Measurements from ENCODE around the gene ERBB4.

ERBB4 gene

GRCh38 chr2:211477537-211478275 lies 1060.9 kb downstream of the ERBB4 start:
- TF ChIP-seq CTCF (IDR thresholded peaks at IDR 0.05), result no peak
- Histone ChIP-seq H3K9me3 (no peaks in the 10 kb centered on the region), H3K27me3 (no peaks in the 10 kb centered on the region), H3K27ac (no peak overlapping the region), H3K4me3 (ENCODE audit: low read depth in 1 of 2, low read length in 1 of 2) (no peak overlapping the region), H3K4me1 (ENCODE audit: control insufficient read depth in 1 of 2, insufficient read depth in 1 of 2, low read depth in 1 of 2, low read length in 1 of 2) (no peaks in the 10 kb centered on the region), H3K36me3 (no peaks in the 10 kb centered on the region)

- Histone ChIP-seq H3K4me1 (ENCODE audit: control insufficient read depth in 1 of 2, insufficient read depth in 1 of 2, low read depth in 1 of 2, low read length in 1 of 2) (no peaks in the 10 kb centered on the region), H3K27me3 (no peaks in the 10 kb centered on the region), H3K9me3 (no peaks in the 10 kb centered on the region), H3K4me3 (ENCODE audit: low read depth in 1 of 2, low read length in 1 of 2) (no peak overlapping the region), H3K27ac (no peak overlapping the region), H3K36me3 (no peaks in the 10 kb centered on the region)
- TF ChIP-seq CTCF (IDR thresholded peaks at IDR 0.05), result no peak
Measured at GRCh38 chr2:211473116-211473515, 1065.5 kb downstream of the ERBB4 start.

- Histone ChIP-seq H3K9me3 (no peaks in the 10 kb centered on the region), H3K4me3 (ENCODE audit: low read depth in 1 of 2, low read length in 1 of 2) (no peak overlapping the region), H3K4me1 (ENCODE audit: control insufficient read depth in 1 of 2, insufficient read depth in 1 of 2, low read depth in 1 of 2, low read length in 1 of 2) (no peaks in the 10 kb centered on the region), H3K27me3 (no peaks in the 10 kb centered on the region), H3K27ac (no peak overlapping the region), H3K36me3 (no peaks in the 10 kb centered on the region)
- TF ChIP-seq CTCF (IDR thresholded peaks at IDR 0.05), result no peak
Measured at GRCh38 chr2:211469664-211470059, 1068.9 kb downstream of the ERBB4 start.

- no peaks in the 10 kb centered on the region for H3K36me3 ChIP-seq
- no peaks in the 10 kb centered on the region for H3K4me1 ChIP-seq (ENCODE audit: control insufficient read depth in 1 of 2, insufficient read depth in 1 of 2, low read depth in 1 of 2, low read length in 1 of 2)
- no peak overlapping the region for H3K4me3 ChIP-seq (ENCODE audit: low read depth in 1 of 2, low read length in 1 of 2)
- H3K27ac ChIP-seq, result no peak overlapping the region
- no peaks in the 10 kb centered on the region for H3K9me3 ChIP-seq
- no peaks in the 10 kb centered on the region for H3K27me3 ChIP-seq
- TF ChIP-seq CTCF (IDR thresholded peaks at IDR 0.05), result no peak
Measured at GRCh38 chr2:211468877-211469663, 1069.5 kb downstream of the ERBB4 start.

- no peaks in the 10 kb centered on the region for H3K36me3 ChIP-seq
- no peaks in the 10 kb centered on the region for H3K27me3 ChIP-seq
- no peak for TF ChIP-seq CTCF (IDR thresholded peaks at IDR 0.05)
- no peak overlapping the region for H3K27ac ChIP-seq
- no peak overlapping the region for H3K4me3 ChIP-seq (ENCODE audit: low read depth in 1 of 2, low read length in 1 of 2)
- no peaks in the 10 kb centered on the region for H3K9me3 ChIP-seq
- H3K4me1 ChIP-seq (ENCODE audit: control insufficient read depth in 1 of 2, insufficient read depth in 1 of 2, low read depth in 1 of 2, low read length in 1 of 2), result no peaks in the 10 kb centered on the region
Measured at GRCh38 chr2:211468217-211468616, 1070.4 kb downstream of the ERBB4 start.
